Panc1 (cell line): ENCODE results near the gene STAB2. TPM values are rescaled to one million over a fixed set of nuclear protein-coding genes. Genes with fewer than 3 reads are reported as not detected.

Source experiments
- ATAC-seq: fragments of 200-7000 bp; cut with Tn5 transposase; 2 replicates; pipeline ENCODE4 v1.9.1; 2020; ENCODE audit warnings: mild to moderate bottlenecking, moderate library complexity
- Bru-seq: library from RNA; stranded (reverse); fragments of 400-500 nt; gene quantifications from one replicate; lab custom pipeline; 2021; lab: Mats Ljungman, UMichigan
- BruChase-seq, 2 experiments: library from RNA; stranded (reverse); fragments of 400-500 nt; gene quantifications; one replicate each; lab custom pipeline; 2021; lab: Mats Ljungman, UMichigan
- BruUV-seq: library from RNA; stranded (reverse); fragments of 400-500 nt; replicated peaks from 2 replicates; lab custom pipeline; 2021; lab: Mats Ljungman, UMichigan
- CTCF ChIA-PET: fragments of 300-600 bp; sonication (Branson Sonifier 250); formaldehyde crosslinking; loops from one replicate; lab custom pipeline; 2022; ENCODE audit warnings: antibody characterized with exemption; lab: Charles Lee
- POLR2A ChIA-PET: fragments of 300-600 bp; sonication (Branson Sonifier 250); formaldehyde crosslinking; loops from one replicate; lab custom pipeline; 2022; ENCODE audit warnings: antibody characterized with exemption; lab: Charles Lee
- DNase-seq: peaks from one replicate; pipeline ENCODE4 v3.0.0-alpha.2; 2010; ENCODE audit warnings: low read depth, low spot score
- H3K27ac ChIP-seq: 2 replicates; pipeline ENCODE4 v1.5.1; 2011; ENCODE audit warnings: mild to moderate bottlenecking, low read length, inconsistent platforms
- H3K27me3 ChIP-seq: fragments of 200-500 bp; sonication (Bioruptor generic); 2 replicates; pipeline ENCODE4 v1.6.0; 2014; ENCODE audit warnings: low read length, inconsistent platforms; ENCODE audit not compliant: control insufficient read depth, insufficient read depth
- H3K36me3 ChIP-seq: fragments of 200-500 bp; sonication (Bioruptor generic); 2 replicates; pipeline ENCODE4 v1.5.1; 2014; ENCODE audit warnings: inconsistent platforms, mild to moderate bottlenecking, low read length, moderate library complexity; ENCODE audit not compliant: control insufficient read depth, insufficient read depth
- H3K4me1 ChIP-seq: 2 replicates; pipeline ENCODE4 v1.5.1; 2011; ENCODE audit warnings: inconsistent platforms, mild to moderate bottlenecking, low read length, moderate library complexity; ENCODE audit not compliant: control insufficient read depth, insufficient read depth
- H3K4me3 ChIP-seq, 2 experiments: 2 replicates each; pipeline ENCODE4 v1.5.1; 2011 to 2012; ENCODE audit warnings: low read depth in 2 of 2, low read length in 2 of 2, mild to moderate bottlenecking in 2 of 2, inconsistent platforms in 1 of 2, moderate library complexity in 1 of 2
- H3K9me3 ChIP-seq: fragments of 200-500 bp; sonication (Bioruptor generic); 2 replicates; pipeline ENCODE4 v1.5.1; 2014; ENCODE audit warnings: low read depth, mild to moderate bottlenecking, inconsistent platforms, low read length, moderate library complexity; ENCODE audit not compliant: control insufficient read depth, insufficient read depth
- CTCF ChIP-seq: fragments of 450-650 bp; IDR thresholded peaks from 2 replicates; pipeline ENCODE4 v1.5.1; 2017; ENCODE audit warnings: mild to moderate bottlenecking
- POLR2AphosphoS5 ChIP-seq: IDR thresholded peaks from 2 replicates; pipeline ENCODE4 v1.6.1; 2012; ENCODE audit warnings: mild to moderate bottlenecking, low read depth, low read length, moderate library complexity
- SIN3A ChIP-seq: IDR thresholded peaks from 2 replicates; pipeline ENCODE4 v1.6.1; 2012; ENCODE audit warnings: low read depth, mild to moderate bottlenecking, low read length, moderate library complexity, borderline replicate concordance; ENCODE audit not compliant: insufficient read depth
- TCF7L2 ChIP-seq: IDR thresholded peaks from 2 replicates; pipeline ENCODE4 v1.6.1; 2011; ENCODE audit warnings: mild to moderate bottlenecking, low read depth, low read length, inconsistent platforms
- in situ Hi-C: cut with HindIII; loops from 2 replicates; pipeline ENCODE4 v1.10.0; 2016; ENCODE audit warnings: low sequenced_read_pairs, low pct_unique_long_range_greater_than_20kb
- intact Hi-C: fragments of 100-400 bp; cut with micrococcal nuclease; formaldehyde crosslinking; loops from one replicate; pipeline ENCODE4 v1.10.0; 2022; ENCODE audit not compliant: unreplicated experiment
- long read RNA-seq: library from polyadenylated mRNA; unstranded; transcript quantifications from one replicate; pipeline ENCODE4 v2.0.0, GENCODE V29; 2021; ENCODE audit not compliant: unreplicated experiment
- polyA plus RNA-seq: library from polyadenylated mRNA; unstranded; fragments of >200 nt; gene quantifications from one replicate; pipeline ENCODE4 v1.2.1, GENCODE V29; 2012; ENCODE audit warnings: missing spikeins; ENCODE audit not compliant: insufficient read length
- total RNA-seq: library from RNA; stranded (reverse); gene quantifications from one replicate; pipeline ENCODE4 v1.2.1, GENCODE V29; 2021; ENCODE audit not compliant: unreplicated experiment
- TF ChIP-seq, protein P1 (sequence below), 2 experiments: IDR thresholded peaks; 2 replicates each; pipeline ENCODE4 v1.6.1; 2011 to 2012; ENCODE audit warnings: low read depth in 2 of 2, control low read depth in 1 of 2, low read length in 1 of 2, mild to moderate bottlenecking in 1 of 2, moderate library complexity in 1 of 2; ENCODE audit not compliant: insufficient read depth in 1 of 2

STAB2 gene, protein sequence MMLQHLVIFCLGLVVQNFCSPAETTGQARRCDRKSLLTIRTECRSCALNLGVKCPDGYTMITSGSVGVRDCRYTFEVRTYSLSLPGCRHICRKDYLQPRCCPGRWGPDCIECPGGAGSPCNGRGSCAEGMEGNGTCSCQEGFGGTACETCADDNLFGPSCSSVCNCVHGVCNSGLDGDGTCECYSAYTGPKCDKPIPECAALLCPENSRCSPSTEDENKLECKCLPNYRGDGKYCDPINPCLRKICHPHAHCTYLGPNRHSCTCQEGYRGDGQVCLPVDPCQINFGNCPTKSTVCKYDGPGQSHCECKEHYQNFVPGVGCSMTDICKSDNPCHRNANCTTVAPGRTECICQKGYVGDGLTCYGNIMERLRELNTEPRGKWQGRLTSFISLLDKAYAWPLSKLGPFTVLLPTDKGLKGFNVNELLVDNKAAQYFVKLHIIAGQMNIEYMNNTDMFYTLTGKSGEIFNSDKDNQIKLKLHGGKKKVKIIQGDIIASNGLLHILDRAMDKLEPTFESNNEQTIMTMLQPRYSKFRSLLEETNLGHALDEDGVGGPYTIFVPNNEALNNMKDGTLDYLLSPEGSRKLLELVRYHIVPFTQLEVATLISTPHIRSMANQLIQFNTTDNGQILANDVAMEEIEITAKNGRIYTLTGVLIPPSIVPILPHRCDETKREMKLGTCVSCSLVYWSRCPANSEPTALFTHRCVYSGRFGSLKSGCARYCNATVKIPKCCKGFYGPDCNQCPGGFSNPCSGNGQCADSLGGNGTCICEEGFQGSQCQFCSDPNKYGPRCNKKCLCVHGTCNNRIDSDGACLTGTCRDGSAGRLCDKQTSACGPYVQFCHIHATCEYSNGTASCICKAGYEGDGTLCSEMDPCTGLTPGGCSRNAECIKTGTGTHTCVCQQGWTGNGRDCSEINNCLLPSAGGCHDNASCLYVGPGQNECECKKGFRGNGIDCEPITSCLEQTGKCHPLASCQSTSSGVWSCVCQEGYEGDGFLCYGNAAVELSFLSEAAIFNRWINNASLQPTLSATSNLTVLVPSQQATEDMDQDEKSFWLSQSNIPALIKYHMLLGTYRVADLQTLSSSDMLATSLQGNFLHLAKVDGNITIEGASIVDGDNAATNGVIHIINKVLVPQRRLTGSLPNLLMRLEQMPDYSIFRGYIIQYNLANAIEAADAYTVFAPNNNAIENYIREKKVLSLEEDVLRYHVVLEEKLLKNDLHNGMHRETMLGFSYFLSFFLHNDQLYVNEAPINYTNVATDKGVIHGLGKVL (N-terminal part only)
- total RNA-seq (not detected), Bru-seq, nascent RNA (percentile 1 among the genes with signal in this experiment), BruChase-seq, experiment 1, labeled RNA remaining after a 2-hour chase (percentile 0 among the genes with signal in this experiment), BruChase-seq, experiment 2, labeled RNA remaining after a 6-hour chase (percentile 1 among the genes with signal in this experiment)
- polyA plus RNA-seq = not detected
- long read RNA-seq, partial matches to known transcripts = 0 of 4 reads
- long read RNA-seq, other reads (novel, unspliced or antisense) = 4 of 4 reads

GRCh38 chr12:103586791-103587370, at the start of gene STAB2:
TSS of gene STAB2 (plus strand) at chr12:103587273. CDS start at chr12:103587477, 204 bp downstream.
- in situ Hi-C loops = no loop called here
- Histone ChIP-seq H3K36me3 (no peaks in the 10 kb centered on the region), H3K27me3 (peaks cover 29% of the 10 kb centered on the region), H3K27ac (no peak within 1 kb of the TSS), H3K4me1 (no peaks in the 10 kb centered on the region), H3K4me3 (no peak within 1 kb of the TSS), H3K9me3 (no peaks in the 10 kb centered on the region)
- TF ChIP-seq TCF7L2 (no peak), POLR2AphosphoS5 (no peak)
- ATAC-seq (no peak), DNase-seq (no peak)
- POLR2A ChIA-PET = no interaction called here
- CTCF ChIA-PET = no interaction called here
- intact Hi-C loops = no loop called here
- BruUV-seq = no TSS peak

DNA sequence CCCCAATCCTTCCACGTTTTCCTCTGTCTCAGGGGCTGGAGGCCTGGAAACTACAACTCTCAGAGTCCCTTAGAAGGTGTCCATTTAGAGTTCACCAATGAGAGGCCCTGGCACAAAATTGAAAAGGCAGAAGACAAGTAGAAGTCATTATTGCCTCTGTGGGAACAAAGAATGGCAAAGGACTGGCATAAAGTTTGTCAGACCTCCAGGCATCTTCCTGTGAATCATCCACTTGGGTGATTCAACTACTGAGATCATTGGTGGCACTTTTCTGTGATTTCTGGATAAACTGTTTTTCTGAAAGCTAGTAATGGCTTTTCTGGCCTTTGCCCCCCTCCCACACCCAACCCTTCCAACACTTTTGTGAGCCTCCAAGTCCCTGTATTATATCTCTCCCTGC, 48.7 kb upstream of the STAB2 start:
- POLR2A ChIA-PET = no interaction called here
- no peak for TF ChIP-seq TCF7L2
- no peak for TF ChIP-seq POLR2AphosphoS5
- TF ChIP-seq SIN3A = no peak
- no peak for TF ChIP-seq CTCF
- TF ChIP-seq, protein P1, sequence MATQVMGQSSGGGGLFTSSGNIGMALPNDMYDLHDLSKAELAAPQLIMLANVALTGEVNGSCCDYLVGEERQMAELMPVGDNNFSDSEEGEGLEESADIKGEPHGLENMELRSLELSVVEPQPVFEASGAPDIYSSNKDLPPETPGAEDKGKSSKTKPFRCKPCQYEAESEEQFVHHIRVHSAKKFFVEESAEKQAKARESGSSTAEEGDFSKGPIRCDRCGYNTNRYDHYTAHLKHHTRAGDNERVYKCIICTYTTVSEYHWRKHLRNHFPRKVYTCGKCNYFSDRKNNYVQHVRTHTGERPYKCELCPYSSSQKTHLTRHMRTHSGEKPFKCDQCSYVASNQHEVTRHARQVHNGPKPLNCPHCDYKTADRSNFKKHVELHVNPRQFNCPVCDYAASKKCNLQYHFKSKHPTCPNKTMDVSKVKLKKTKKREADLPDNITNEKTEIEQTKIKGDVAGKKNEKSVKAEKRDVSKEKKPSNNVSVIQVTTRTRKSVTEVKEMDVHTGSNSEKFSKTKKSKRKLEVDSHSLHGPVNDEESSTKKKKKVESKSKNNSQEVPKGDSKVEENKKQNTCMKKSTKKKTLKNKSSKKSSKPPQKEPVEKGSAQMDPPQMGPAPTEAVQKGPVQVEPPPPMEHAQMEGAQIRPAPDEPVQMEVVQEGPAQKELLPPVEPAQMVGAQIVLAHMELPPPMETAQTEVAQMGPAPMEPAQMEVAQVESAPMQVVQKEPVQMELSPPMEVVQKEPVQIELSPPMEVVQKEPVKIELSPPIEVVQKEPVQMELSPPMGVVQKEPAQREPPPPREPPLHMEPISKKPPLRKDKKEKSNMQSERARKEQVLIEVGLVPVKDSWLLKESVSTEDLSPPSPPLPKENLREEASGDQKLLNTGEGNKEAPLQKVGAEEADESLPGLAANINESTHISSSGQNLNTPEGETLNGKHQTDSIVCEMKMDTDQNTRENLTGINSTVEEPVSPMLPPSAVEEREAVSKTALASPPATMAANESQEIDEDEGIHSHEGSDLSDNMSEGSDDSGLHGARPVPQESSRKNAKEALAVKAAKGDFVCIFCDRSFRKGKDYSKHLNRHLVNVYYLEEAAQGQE (IDR thresholded peaks at IDR 0.05; ENCODE audit: insufficient read depth in 1 of 2, low read depth in 2 of 2, low read length in 1 of 2) = no peak
- Histone ChIP-seq H3K36me3 (no peaks in the 10 kb centered on the region), H3K4me1 (no peaks in the 10 kb centered on the region), H3K4me3 (no peak overlapping the region), H3K9me3 (no peaks in the 10 kb centered on the region), H3K27me3 (no peaks in the 10 kb centered on the region), H3K27ac (no peak overlapping the region)
- no peak for ATAC-seq
- CTCF ChIA-PET = no interaction called here
- intact Hi-C loops (no loop called here), in situ Hi-C loops (no loop called here)
- DNase-seq = no peak
- no TSS peak for BruUV-seq
